ENCODE results near the gene PMM2.
"Not testable (repeated sequence)": the region's sequence is repeated elsewhere in the genome, so short reads cannot be mapped to it uniquely, and the experiment has no call there.

PMM2 gene

DNA sequence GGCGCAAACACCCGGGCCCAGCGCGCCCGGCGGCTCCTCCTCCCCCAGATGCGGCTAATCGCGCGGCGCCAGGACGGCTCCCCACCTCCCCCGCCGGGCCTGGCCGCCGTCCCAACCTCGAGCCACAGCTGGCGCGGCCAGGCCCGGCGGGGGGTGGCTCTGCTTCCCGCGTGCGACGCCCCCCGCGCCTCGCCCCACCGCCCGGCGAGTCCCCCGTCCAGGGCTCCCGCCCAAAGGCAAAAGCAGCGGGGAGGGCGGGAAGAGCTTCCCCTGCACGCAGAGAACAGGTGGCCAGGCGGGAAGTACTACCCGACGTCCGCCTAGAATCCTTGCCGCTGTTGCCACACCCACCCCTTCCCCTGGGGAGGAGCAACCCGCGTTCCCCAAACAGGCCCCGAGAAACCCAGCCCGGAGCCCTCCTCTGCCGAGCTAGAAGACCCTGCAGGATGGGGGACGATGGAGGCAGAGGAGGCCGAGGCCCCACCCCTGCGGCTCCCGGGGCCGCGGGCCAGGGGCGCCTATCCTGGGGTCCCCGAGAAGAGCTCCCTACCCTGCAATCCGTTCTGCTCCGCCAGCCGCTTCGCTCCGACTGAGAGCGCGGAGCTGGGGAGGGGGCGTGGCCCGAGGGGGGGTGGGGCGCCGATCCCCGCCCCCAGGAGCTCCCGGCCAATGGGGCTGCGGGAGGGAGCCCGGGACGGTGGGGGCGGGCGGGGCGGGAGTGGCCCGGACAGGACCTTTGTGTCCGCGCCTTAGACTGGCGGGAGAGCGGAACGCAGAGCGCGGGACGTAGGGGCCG lies 71.0 kb downstream of the PMM2 start, which contains the start of gene CARHSP1:
TSS of gene CARHSP1 (minus strand) at position 591 of the 796 bp plus-strand sequence. CDS start 9,678 bp downstream, outside the sequence.
- DNase-seq = peak; percentile 67 to 95 (median 70)

DNA sequence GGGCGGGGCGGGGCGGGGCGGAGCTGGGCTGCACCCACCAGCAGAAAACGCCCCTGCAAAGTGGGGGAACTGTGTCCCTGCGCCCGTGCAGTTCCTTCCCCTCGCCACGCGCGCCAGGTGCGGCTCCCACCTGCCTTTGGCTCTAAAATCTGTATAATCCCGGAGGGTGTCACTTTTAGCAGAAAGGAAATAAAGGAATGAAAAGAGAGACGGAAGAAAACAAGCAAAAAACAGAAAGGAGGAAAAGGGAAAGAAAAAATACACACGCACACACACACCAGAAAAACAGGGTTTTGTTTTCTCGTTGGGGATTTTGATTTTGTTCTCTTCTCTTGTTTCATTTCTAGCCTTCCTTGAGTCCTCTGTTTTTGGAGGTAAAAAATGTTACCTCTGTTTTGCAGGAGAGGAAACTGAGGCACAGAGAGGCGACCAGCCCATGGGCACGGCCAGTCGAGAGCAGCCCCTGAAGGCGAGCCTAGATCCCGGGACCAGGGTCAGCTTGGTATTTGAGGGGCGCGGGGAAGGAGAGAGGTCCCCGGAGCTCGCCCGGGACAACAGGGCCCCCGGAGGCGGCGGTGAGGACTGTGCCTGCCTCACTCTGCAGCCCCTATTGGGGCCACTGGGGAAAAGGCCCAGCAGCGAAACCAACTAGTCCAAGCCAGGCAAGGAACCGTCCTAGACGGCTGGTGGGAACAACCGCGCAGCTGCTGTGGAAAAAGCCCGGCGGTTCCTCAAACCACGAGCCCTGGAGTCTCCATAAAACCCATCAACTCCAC lies 71.8 kb downstream of the PMM2 start:
- DNase-seq = no peak

DNA sequence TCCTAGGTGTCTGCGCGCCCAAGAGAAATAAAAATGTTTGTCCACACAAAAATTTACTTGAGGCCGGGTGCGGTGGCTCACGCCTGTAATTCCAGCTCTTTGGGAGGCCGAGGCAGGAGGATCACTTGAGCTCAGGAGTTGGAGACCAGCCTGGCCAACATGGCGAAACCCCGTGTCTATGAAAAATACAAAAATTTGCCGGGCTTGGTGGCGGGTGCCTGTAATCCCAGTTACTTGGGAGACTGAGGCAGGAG lies 72.3 kb downstream of the PMM2 start:
- not testable (repeated sequence) for DNase-seq

DNA sequence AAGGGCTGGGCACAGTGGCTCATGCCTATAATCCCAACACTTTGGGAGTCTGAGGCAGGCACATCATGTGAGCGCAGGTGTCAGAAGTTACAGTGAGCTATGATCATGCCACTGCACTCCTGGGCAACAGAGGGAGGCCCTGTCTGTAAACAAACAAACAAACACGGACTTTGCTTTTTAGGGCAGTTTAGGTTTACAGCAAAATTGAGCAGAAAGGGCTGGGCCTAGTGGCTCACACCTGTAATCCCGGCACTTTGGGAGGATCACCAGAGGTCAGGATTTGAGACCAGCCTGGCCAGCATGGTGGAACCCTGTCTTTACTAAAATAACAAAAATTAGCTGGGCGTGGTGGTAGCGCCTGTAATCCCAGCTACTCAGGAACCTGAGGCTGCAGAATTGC lies 74.4 kb downstream of the PMM2 start:
- no peak for DNase-seq

DNA sequence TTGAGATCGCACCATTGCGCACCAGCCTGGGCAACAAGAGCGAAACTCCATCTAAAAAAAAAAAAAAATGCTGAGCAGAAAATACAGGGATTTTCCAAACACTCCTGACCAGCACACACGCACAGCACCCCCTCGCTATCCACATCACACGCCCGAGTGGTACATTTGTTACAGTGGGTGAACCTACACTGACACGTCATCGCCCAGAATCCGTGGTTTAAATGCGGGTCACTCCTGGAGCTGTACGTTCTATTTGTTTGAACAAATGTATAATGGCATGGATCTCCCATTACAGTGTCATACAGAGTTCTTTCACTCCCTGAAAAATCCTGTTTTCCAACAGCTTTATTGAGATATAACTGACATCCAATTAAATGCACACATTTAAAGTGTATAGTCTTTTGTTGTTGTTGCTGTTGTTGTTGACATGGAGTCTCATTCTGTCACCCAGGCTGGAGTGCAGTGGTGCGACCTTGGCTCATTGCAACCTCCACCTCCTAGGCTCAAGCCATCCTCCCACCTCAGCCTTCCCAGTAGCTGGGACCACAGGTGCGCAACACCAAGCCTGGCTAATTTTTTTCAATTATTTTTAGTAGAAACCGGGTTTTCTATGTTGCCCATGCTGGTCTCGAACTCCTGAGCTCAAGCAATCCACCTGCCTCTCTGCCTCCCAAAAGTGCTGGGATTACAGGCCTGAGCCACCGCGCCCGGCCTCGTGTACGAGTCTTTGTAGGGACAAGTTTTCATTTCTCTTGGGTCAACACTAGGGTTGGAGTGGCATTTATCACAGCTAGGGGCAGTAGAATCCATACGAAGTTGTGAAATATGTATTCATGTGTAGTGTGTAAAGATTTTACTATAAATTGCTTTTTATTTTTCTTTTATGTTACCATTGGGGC lies 75.6 kb downstream of the PMM2 start:
- DNase-seq = no peak

DNA sequence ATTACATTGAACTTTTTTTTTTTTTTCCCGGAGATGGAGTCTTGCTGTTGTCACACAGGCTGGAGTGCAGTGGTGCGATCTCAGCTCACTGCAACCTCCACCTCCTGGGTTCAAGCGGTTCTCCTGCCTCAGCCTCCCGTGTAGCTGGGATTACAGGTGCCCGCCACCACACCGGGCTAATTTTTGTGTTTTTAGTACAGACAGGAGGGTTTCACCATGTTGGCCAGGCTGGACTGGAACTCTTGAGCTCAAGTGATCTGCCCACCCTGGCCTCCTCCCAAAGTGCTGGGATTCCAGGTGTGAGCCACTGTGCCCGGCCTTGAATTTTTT lies 76.2 kb downstream of the PMM2 start:
- not testable (repeated sequence) for DNase-seq

DNA sequence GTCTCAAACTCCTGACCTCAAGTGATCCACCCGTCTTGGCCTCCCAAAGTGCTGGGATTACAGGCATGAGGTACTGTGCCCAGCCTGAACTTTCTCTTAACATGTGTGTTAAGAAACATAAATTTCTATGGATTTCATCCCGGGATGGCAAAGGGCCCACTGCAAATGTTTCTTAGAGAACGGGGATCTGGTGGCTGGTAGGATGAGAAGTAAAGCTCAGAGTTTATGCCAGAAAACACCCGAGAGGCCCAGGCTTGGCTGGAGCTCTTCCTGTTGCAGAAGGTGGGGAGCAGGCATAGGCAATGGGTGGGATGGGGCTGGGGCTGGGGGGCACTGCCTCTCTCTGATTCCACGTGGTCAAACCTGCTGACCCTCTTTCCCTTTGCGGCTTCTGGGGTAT lies 76.7 kb downstream of the PMM2 start:
- DNase-seq = no peak

DNA sequence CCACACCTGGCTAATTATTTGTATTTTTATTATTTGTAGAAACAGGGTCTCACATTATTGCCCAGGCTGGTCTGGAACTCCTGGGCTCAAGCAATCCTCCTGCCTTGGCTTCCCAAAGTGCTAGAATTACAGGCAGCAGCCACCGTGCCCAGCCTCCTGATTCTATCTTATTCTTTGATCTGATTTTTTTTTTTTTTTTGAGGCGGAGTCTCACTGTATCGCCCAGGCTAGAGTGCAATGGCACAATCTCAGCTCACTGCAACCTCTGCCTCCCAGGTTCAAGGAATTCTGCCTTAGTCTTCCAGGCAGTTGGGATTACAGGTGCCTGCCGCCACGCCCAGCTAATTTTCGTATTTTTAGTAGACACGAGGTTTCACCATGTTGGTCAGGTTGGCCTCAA lies 77.7 kb downstream of the PMM2 start:
- DNase-seq = not testable (repeated sequence)

DNA sequence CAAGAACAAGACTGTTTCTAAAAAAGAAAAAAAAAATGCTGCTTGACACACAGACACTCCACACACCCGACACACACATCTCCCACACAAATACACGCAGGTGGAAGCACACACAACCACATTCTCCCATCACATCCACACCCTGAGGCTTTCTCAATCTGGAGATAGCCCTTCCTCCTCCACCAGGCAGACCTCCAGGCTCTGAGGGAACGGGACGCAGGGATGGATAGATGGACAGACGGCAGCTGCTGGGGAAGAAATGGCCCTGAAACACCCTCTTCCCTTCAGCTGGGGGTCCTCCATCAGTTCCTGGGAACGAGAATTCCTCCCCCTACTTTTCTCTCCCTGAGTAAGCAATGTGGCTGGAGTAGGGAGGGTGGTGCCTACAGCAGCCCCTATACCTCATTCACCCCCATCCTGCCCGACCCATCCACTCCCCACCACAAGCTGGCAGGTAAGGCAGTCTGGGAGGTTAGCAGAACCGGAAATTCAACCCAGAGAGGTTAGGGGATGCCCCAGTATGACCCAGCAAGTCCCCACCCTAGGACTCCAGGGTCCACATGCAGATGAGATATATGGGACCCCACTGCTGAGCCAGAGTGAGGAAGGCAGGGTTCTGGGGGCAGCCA lies 80.4 kb downstream of the PMM2 start:
- no peak for DNase-seq

DNA sequence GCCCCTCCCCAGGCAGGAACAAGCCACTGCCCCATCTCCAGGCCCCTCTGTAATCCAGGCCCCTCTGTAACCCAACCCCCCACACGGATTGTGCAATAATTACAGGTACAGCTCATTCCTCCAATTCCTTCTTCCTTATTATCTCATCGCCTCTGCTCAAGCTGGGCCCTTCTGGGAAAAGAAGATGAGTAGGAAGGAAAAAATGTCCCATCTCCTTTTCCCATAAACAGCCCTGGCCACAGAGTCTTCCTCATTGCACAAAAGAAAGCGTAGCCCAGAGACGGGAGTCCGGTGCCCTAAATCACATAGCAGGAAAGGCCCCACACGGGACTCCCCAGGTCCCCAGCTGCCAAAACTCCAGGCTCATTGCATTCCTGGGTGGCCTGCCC lies 80.9 kb downstream of the PMM2 start:
- DNase-seq = no peak

DNA sequence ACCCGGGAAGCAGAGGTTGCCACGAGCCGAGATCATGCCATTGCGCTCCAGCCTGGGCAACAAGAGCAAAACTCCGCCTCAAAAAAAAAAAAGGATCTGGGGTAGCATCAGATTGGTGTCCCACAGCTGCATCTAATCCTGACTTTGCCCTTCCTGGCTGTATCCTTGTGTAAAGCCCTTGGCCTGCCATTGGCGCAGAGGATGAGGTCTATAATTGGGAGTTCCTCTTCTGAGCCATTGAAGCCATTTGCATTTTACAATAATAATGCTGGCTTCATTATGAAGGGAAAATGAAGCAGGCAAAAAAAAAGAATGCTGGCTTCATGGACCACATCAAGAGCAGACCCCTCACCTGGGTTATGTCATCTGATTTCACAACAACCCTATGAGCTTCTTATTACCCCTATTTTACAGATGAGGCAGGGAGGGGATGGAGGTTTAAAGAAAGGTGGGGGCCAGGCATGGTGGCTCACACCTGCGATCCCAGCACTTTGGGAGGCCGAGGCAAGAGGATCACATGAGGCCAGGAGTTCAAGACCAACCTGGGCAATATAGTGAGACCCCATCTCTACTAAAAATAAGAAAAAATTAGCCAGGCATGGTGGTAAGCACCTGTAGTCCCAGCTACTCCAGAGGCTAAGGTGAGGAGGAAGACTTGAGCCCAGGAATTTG lies 83.3 kb downstream of the PMM2 start:
- no peak for DNase-seq

DNA sequence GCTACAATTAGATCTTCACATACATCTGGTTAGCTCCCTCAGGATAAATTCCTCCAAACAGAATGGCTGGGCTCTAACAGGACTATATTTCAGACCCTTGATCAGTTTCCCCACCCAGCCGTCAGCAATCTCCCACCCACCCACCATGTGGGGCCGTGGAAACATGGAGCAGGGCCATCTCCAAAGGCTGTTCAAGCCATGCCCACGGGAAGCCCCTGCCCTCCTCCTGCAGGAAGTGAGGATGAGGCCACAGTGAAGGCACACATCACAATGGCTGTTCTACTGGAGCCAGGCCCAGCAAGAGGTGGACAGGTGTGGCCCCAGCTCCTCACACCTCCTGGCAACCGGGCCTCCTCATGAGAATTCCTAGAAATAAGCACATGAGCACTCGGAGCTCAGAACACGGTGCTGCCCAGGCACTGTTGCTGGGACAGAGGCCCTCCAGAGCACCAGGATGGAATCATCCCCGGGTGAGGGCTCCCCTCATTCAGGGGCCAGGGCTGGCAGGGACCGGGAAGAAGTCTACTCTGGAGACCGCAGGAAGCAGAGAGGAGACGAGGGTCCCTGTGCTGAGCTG lies 84.5 kb downstream of the PMM2 start, which contains the start of gene LITAFD:
TSS of gene LITAFD (plus strand) at position 311 of the 577 bp plus-strand sequence. CDS start 2,005 bp downstream, outside the sequence.
- no peak for DNase-seq

DNA sequence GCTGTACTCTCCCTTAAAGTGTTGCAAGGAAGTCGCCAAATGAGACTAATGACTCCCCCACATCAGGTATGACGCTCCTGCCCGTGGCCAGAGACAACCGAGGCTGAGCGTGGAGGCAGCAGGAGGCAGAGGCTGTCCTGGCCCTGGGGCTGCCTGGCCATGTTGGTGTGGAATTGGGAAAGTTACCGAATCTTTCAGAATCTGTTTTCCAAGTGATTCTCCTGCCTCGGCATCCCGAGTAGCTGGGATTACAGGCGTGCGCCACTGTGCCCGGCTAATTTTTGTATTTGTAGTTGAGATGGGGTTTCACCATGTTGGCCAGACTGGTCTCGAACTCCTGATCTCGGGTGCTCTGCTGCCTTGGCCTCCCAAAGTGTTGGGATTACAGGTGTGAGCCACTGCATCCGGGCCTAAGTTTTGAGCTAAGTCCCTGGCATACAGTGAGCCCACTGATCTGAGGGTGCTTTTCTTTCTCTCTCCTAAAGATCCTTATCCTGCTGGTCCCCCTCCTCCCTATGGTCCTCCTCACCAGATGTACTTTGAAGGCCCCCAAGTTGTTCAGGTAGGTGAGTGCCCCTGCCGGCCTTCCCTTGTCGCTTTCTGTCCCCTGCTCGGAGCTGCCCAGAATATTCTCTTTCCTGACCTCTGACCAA lies 85.2 kb downstream of the PMM2 start:
- DNase-seq = no peak

DNA sequence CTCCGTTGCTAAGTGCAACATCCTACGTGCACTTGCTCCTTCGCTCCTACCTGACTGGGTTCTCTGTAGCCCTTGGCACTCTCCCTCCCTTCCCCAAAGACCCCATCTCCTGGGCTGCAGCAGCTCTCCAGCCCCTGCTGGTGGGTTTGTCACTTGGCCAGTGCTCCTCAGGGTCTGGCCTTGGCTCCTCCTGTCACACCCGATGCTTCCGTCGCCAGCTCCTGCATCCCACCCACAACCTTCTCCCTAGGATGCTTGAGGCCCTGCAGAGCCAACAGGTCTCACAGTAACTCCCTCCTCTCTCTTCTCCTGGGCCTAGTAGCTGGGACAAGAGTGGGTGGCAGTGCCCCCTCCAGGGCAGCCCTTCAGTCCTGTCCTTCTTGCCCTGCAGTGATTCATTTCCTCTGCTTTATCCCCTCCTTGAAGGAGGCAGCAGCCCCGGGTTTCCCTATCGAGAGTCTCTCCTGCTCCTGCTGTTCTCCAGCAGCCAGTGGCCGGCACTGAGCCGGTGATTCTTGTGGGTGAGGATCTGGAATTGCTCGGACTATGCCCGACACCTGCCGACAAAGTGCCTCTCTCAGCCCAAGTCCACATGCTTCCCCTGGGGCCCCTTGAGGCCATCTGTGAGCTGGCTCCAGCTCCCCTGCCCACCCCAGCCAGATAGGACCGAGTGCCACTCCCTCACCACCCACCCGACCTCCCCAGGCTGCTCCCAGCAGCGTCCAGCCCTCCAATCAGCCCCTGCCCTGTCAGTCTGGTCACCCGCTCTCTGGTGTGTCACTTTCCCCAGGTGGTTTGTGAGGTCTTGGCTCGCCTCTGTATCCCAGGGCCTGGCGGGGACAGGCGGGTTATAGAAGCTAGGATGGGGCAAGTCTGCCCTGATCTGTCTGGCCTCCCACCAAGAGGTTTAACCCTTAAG lies 88.3 kb downstream of the PMM2 start:
- no peak for DNase-seq

DNA sequence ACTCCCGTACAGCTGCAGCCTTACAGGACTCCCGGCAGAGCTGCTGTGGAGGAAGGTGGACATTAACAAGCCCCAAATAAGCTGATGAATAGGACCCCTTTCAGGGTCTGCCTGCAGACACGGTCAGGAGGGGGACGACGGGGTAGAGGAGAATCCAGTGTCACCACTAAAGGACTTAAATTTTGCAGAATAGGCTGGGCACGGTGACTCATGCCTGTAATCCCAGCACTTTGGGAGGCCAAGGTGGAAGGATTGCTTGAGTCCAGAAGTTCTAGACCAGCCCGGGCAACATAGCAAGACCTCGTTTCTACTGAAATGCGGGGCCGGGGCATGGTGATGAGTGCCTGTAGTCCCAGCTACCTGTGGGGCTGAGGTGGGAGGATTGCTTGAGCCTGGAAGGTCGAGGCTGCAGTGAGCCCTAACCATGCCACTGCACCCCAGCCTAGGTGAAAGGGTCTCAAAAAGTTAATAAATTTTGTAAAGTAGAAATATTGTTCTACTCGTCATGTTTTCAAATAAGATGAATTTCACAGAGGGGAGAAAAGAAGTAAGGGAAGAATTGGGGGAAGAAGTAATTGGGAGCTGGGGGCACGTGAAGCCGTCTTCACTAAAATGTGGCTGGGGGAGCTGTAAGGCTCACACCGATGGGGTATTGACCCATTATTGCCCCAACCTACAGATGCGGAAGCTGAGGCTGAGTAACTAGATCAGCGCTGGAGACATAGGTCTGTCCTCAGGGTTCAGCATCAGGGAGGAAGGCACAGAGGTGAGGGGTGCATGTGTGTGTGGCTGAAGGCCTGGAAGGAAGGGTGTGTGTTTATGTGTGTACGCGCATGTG lies 89.2 kb downstream of the PMM2 start:
- DNase-seq = no peak

DNA sequence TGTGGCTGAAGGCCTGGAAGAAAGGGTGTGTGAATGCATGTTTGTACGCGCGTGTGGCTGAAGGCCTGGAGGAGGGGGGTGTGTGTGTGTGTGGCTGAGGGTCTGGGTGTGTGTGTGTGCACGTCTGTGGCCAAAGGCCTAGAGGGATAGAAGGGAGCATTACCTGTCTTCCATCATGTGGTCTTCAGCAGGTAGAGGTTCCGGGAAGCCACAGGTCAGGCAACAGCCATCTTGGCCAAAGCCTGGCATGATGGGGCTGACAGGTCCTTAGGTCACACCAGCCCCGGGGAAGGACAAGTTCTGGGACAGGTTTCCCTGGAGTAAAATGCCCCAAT lies 89.8 kb downstream of the PMM2 start:
- no peak for DNase-seq

DNA sequence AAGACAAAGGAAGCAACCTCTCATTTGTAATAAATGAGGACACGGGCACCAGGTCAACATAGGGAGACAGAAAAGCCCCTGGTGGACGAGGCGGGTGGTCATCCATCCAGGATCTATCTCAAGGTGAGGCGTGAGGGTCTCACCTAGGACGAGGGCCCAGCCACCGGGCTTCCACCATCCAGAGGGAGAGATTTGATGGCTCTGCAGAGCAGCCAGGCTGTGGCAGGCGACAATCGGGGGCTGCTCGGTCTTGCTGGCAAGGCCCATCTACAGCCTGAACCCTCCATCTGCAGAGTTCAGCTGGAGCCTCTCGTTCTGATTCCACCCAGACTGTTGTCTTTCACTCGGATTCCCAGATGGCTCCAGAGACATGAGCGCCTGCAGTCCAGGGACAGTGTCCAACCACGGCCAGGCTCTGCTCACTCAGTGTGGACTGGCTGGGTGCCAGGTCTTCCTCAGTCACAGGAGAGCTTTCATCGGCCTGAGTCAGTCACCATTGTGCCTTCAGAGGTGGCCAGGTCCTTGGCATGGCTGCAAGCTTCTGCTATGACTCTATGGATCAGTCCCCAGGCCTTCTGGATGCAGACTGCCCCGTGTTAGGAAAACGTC lies 90.4 kb downstream of the PMM2 start:
- DNase-seq = no peak

DNA sequence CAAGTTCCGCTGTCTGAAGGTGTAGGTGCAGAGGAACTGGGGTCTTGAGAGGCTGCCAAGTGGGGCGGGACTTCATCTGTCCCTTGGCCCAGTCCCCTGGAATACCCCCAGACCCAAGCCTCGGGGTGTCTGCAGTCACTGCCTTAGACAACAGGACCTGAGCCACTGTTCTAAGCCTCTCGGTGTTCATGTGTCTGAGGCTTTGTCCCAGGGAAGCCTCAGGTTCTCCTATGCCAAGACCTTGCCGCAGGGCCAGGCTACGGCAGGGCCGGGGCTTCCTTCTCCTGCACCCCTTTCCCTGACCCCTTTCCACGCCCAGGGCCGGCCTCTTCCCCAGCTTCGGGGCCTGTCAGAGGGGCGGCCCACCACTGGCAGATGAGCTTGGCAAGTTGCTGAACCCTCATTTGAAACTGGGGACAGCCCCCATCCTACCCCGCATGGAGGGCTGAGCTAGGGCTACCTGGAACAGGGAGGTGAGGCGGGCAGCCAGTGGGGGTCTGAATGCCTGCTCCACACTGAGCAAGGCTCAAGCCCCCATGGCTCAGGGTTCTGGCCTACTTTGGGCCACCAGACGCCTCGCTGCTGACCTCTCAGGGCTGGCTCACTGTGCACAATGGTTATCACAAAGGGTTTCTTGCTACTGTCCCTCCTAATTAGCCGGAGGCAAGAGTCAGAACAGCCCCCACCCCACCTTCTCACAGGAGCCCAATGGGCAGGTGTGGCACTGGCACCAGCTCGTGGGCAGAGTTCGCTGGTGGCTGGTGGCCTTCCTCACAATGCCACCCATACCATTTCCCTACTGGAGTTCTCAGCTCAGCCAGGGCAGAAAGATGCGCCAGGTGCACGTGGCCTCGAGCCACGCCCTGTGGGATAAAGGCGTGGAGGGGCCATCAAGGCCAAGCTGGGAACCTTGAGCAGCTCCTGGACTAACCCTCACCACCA lies 91.6 kb downstream of the PMM2 start:
- DNase-seq = no peak

All from T-helper 2 cell (primary cell).